Measurements from ENCODE around the gene BFSP1. TPM values are rescaled to one million over a fixed set of nuclear protein-coding genes. Genes with fewer than 3 reads are reported as not detected.

BFSP1 gene
- total and polyA plus RNA-seq, 2 experiments from 2014 or later: 2.7 to 4.9 TPM

DNA sequence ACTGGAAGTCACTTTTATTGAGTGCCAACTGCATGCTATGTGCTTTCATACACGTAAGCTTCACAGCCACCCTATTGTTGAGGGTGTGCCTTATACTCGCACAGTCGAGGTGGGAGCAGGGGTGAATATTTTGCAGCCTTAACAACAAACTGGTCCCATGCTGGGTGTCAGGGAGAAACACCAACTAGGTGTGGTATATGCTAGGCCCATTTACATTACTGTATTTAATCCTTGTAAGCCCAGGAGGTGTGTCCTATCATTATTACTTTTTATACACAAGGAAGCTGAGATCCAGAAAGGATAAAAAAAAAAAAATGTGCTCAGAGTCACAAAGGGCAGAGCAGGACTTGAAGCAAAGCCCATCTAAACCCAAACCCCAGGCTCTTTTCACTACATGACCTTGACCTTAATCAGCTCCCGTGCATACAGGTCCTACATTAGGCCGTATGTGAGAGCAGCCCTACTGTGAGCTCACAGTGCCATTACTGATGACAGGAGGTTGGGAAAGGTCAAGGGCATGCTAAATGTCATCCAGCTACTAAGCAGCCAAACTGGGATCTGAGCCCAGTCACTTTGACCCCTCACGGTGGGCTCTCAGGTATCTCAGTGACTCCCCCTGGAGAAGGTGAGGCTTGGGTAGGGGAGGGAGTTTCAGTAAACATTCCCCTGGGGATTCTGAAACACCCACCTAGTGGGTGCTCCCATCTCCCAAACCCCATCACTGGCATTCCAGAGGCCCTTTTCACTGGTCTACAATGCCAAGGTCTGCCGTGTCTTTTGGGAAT lies 61.7 kb downstream of the BFSP1 start (continued):
- TF ChIP-seq, protein P1, sequence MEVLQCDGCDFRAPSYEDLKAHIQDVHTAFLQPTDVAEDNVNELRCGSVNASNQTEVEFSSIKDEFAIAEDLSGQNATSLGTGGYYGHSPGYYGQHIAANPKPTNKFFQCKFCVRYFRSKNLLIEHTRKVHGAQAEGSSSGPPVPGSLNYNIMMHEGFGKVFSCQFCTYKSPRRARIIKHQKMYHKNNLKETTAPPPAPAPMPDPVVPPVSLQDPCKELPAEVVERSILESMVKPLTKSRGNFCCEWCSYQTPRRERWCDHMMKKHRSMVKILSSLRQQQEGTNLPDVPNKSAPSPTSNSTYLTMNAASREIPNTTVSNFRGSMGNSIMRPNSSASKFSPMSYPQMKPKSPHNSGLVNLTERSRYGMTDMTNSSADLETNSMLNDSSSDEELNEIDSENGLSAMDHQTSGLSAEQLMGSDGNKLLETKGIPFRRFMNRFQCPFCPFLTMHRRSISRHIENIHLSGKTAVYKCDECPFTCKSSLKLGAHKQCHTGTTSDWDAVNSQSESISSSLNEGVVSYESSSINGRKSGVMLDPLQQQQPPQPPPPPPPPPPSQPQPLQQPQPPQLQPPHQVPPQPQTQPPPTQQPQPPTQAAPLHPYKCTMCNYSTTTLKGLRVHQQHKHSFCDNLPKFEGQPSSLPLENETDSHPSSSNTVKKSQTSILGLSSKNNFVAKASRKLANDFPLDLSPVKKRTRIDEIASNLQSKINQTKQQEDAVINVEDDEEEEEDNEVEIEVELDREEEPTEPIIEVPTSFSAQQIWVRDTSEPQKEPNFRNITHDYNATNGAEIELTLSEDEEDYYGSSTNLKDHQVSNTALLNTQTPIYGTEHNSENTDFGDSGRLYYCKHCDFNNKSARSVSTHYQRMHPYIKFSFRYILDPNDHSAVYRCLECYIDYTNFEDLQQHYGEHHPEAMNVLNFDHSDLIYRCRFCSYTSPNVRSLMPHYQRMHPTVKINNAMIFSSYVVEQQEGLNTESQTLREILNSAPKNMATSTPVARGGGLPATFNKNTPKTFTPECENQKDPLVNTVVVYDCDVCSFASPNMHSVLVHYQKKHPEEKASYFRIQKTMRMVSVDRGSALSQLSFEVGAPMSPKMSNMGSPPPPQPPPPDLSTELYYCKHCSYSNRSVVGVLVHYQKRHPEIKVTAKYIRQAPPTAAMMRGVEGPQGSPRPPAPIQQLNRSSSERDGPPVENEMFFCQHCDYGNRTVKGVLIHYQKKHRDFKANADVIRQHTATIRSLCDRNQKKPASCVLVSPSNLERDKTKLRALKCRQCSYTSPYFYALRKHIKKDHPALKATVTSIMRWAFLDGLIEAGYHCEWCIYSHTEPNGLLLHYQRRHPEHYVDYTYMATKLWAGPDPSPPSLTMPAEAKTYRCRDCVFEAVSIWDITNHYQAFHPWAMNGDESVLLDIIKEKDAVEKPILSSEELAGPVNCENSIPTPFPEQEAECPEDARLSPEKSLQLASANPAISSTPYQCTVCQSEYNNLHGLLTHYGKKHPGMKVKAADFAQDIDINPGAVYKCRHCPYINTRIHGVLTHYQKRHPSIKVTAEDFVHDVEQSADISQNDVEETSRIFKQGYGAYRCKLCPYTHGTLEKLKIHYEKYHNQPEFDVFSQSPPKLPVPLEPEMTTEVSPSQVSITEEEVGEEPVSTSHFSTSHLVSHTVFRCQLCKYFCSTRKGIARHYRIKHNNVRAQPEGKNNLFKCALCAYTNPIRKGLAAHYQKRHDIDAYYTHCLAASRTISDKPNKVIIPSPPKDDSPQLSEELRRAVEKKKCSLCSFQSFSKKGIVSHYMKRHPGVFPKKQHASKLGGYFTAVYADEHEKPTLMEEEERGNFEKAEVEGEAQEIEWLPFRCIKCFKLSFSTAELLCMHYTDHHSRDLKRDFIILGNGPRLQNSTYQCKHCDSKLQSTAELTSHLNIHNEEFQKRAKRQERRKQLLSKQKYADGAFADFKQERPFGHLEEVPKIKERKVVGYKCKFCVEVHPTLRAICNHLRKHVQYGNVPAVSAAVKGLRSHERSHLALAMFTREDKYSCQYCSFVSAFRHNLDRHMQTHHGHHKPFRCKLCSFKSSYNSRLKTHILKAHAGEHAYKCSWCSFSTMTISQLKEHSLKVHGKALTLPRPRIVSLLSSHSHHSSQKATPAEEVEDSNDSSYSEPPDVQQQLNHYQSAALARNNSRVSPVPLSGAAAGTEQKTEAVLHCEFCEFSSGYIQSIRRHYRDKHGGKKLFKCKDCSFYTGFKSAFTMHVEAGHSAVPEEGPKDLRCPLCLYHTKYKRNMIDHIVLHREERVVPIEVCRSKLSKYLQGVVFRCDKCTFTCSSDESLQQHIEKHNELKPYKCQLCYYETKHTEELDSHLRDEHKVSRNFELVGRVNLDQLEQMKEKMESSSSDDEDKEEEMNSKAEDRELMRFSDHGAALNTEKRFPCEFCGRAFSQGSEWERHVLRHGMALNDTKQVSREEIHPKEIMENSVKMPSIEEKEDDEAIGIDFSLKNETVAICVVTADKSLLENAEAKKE (CRISPR knock-in tag; IDR thresholded peaks at IDR 0.05): no peak
- TF ChIP-seq ZNF114 (CRISPR knock-in tag; IDR thresholded peaks at IDR 0.05) (no peak), JUNB (IDR thresholded peaks at IDR 0.05; ENCODE audit: unreplicated experiment) (no peak), EZH2phosphoT487 (IDR thresholded peaks at IDR 0.05; ENCODE audit: unreplicated experiment) (no peak), POLR2AphosphoS5 (IDR thresholded peaks at IDR 0.05; ENCODE audit: low read depth) (no peak), EZH2 (IDR thresholded peaks at IDR 0.05; ENCODE audit: low read depth, unreplicated experiment) (no peak), STAT1 (IDR thresholded peaks at IDR 0.05; ENCODE audit: unreplicated experiment) (no peak)
- TF ChIP-seq, protein P2, sequence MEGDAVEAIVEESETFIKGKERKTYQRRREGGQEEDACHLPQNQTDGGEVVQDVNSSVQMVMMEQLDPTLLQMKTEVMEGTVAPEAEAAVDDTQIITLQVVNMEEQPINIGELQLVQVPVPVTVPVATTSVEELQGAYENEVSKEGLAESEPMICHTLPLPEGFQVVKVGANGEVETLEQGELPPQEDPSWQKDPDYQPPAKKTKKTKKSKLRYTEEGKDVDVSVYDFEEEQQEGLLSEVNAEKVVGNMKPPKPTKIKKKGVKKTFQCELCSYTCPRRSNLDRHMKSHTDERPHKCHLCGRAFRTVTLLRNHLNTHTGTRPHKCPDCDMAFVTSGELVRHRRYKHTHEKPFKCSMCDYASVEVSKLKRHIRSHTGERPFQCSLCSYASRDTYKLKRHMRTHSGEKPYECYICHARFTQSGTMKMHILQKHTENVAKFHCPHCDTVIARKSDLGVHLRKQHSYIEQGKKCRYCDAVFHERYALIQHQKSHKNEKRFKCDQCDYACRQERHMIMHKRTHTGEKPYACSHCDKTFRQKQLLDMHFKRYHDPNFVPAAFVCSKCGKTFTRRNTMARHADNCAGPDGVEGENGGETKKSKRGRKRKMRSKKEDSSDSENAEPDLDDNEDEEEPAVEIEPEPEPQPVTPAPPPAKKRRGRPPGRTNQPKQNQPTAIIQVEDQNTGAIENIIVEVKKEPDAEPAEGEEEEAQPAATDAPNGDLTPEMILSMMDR (conservative IDR thresholded peaks at IDR 0.05; ENCODE audit: low read depth in 2 of 2): no peak
